Measurements from ENCODE around the gene ZNF316.

GRCh38 chr7:6650086-6650485 is 13.0 kb downstream of the ZNF316 start:
- TF ChIP-seq CTCF (IDR thresholded peaks at IDR 0.05), result no peak
- TF ChIP-seq POLR2A (IDR thresholded peaks at IDR 0.05), result no peak
